ENCODE results near the gene ERC1.
"Not testable (repeated sequence)": the region's sequence is repeated elsewhere in the genome, so short reads cannot be mapped to it uniquely, and the experiment has no call there.

The ERC1 gene

DNA sequence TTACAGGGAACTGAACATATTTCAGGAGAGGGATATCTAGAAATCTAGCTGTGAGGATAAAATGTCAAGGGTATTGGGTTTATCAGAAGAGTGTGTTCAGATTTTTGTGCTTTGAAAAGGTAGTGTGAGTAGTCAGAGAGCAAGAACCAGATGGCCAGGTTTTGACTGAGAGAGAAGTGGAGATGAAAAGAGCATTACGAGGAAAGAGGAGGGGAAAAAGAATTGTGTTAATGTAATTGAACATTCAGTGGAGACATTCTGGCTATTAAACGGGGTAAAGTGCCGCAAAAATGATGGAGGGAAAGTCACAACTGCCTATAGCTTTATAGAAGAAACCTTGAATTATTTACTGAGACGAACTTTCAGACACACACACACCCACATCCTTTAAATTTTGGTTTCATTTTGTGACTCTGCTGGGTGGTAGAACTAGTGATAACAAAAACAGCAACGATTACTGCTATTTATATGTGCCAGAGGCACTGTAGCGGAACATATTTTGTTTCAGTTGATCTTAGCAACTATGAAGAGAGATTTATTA lies 213.6 kb downstream of the ERC1 start:
- Histone ChIP-seq H3K36me3 (no peaks in the 10 kb centered on the region), H3K4me3 (peak overlapping the region; percentile 62), H3K4me1 (peaks cover 54% of the 10 kb centered on the region), H3K4me2 (peak overlapping the region; percentile 88), H3K9me3 (peaks cover under 1% of the 10 kb centered on the region; the same call in 1 of the 2 replicates), H4K20me1 (no peaks in the 10 kb centered on the region), H3K27ac (peak overlapping the region; percentile 80), H3K27me3 (no peaks in the 10 kb centered on the region), H3K9ac (peak overlapping the region; percentile 79)
- no peak for TF ChIP-seq Cebpa-rat (IDR thresholded peaks at IDR 0.05)

DNA sequence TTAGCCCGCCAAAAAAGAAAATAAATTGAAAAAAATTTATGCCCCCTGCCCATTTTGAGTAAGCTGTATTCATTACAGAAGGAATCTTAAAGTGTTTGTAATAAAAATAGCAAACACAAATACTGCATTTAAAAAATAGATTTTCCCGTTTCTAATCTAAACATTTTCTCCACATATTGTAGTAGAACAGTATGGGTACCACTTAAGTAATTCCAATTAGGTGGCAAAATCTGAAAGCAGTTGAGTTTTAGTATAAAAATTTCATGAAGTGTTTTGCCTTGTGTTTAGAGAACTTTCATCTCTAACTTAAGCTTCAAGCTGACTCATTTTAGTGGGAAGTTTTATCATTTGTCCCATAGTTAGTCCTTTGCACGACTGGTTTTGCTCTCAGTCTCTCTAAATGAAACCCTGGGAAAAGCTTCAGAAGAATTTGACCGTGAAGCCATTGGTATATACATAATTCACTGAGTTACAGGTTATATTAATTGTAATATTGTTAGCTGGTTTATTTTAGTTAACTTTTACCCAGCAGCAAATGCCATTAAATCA lies 214.6 kb downstream of the ERC1 start:
- TF ChIP-seq Cebpa-rat (IDR thresholded peaks at IDR 0.05): no peak
- Histone ChIP-seq H3K4me1 (peaks cover 54% of the 10 kb centered on the region), H4K20me1 (no peaks in the 10 kb centered on the region), H3K4me3 (peak overlapping the region; percentile 62; the same call in 1 of the 2 replicates), H3K9me3 (no peaks in the 10 kb centered on the region), H3K36me3 (no peaks in the 10 kb centered on the region), H3K27me3 (no peaks in the 10 kb centered on the region), H3K9ac (peak overlapping the region; percentile 23; the same call in 1 of the 2 replicates), H3K4me2 (peak overlapping the region; percentile 88), H3K27ac (peak overlapping the region; percentile 80)

GRCh38 chr12:1206118-1206734 lies 215.2 kb downstream of the ERC1 start:
- Histone ChIP-seq H3K4me3 (no peak overlapping the region), H3K4me1 (peaks cover 54% of the 10 kb centered on the region), H3K4me2 (peak overlapping the region; percentile 88), H3K36me3 (no peaks in the 10 kb centered on the region), H3K9ac (no peak overlapping the region), H3K27me3 (no peaks in the 10 kb centered on the region), H3K9me3 (no peaks in the 10 kb centered on the region), H4K20me1 (no peaks in the 10 kb centered on the region), H3K27ac (peak overlapping the region; percentile 80; the same call in 1 of the 2 replicates)
- TF ChIP-seq Cebpa-rat (IDR thresholded peaks at IDR 0.05): no peak

GRCh38 chr12:1207276-1207675 lies 216.3 kb downstream of the ERC1 start:
- Histone ChIP-seq H3K4me1 (peaks cover 46% of the 10 kb centered on the region), H3K27ac (no peak overlapping the region)

GRCh38 chr12:1208719-1209118 lies 217.7 kb downstream of the ERC1 start:
- not testable (repeated sequence) for H3K9me3 ChIP-seq, H3K9ac ChIP-seq, H3K4me2 ChIP-seq, H3K27me3 ChIP-seq, H3K27ac ChIP-seq, H4K20me1 ChIP-seq, H3K4me3 ChIP-seq, H3K36me3 ChIP-seq
- H3K4me1 ChIP-seq: peaks cover 32% of the 10 kb centered on the region

More at GRCh38 chr12:1207276-1207675, 216.3 kb downstream of the ERC1 start:
- TF ChIP-seq Cebpa-rat (IDR thresholded peaks at IDR 0.05): no peak
- Histone ChIP-seq H3K4me2 (no peak overlapping the region), H3K9me3 (no peaks in the 10 kb centered on the region), H3K4me3 (no peak overlapping the region), H3K9ac (no peak overlapping the region), H4K20me1 (no peaks in the 10 kb centered on the region), H3K27me3 (no peaks in the 10 kb centered on the region), H3K36me3 (no peaks in the 10 kb centered on the region)

DNA sequence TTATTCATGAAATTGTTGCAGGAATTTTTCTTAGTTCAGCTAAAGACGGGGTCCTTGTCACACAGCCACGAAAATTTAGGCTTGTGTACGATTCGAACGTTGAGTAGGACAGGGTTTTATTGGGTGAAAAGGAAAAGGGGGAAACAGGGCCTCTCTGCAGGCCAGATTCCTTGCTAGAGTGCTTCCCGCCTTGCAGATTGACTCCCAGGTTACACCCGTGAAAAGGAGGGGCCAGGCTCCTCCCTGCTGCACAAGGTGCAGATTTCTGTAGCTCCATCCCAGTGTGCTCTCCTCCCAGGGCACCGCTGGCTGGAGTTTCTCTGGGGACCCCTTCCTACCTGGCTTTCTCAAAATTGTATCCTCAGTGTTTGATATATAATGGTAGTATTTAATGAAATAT lies 221.5 kb downstream of the ERC1 start:
- no peak for TF ChIP-seq Cebpa-rat (IDR thresholded peaks at IDR 0.05)
- Histone ChIP-seq H3K4me2 (no peak overlapping the region), H3K4me1 (peaks cover 7% of the 10 kb centered on the region), H3K4me3 (no peak overlapping the region), H4K20me1 (no peaks in the 10 kb centered on the region), H3K36me3 (no peaks in the 10 kb centered on the region), H3K27me3 (no peaks in the 10 kb centered on the region), H3K27ac (no peak overlapping the region), H3K9ac (no peak overlapping the region), H3K9me3 (no peaks in the 10 kb centered on the region)

DNA sequence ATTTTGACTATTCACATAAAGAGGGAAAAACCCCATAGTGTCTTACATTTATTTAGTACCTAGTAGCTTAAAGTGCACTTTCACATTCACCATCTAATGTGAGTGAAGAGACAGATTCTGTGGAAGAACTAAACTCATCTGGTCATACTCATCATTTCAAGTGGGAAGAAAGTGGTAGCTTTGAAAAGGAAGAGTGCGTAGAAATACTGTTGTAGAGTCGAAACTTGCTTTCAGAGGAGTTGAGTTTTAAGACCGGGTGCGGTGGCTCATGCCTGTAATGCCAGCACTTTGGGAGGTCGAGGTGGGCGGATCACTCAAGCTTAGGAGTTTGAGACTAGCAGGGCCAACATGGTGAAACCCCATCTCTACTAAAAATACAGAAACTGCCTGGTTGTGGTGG lies 222.2 kb downstream of the ERC1 start:
- Histone ChIP-seq H3K27ac (no peak overlapping the region), H4K20me1 (no peaks in the 10 kb centered on the region), H3K4me1 (peaks cover 11% of the 10 kb centered on the region), H3K4me2 (no peak overlapping the region), H3K9ac (no peak overlapping the region), H3K9me3 (no peaks in the 10 kb centered on the region), H3K36me3 (no peaks in the 10 kb centered on the region), H3K27me3 (no peaks in the 10 kb centered on the region), H3K4me3 (no peak overlapping the region)
- TF ChIP-seq Cebpa-rat (IDR thresholded peaks at IDR 0.05): no peak

- Histone ChIP-seq H3K4me3 (no peak overlapping the region), H3K27me3 (no peaks in the 10 kb centered on the region), H3K4me2 (no peak overlapping the region), H3K27ac (no peak overlapping the region), H3K36me3 (no peaks in the 10 kb centered on the region), H3K4me1 (peaks cover 11% of the 10 kb centered on the region), H3K9ac (no peak overlapping the region), H3K9me3 (no peaks in the 10 kb centered on the region), H4K20me1 (no peaks in the 10 kb centered on the region)
- TF ChIP-seq Cebpa-rat (IDR thresholded peaks at IDR 0.05): no peak
These were observed 222.7 kb downstream of the ERC1 start for GRCh38 chr12:1213618-1214205.

- H3K4me2 ChIP-seq: no peak overlapping the region
These were observed 225.5 kb downstream of the ERC1 start for GRCh38 chr12:1216560-1216959.

More at GRCh38 chr12:1216560-1216959, 225.5 kb downstream of the ERC1 start:
- Histone ChIP-seq H3K9me3 (no peaks in the 10 kb centered on the region), H3K4me1 (peaks cover 11% of the 10 kb centered on the region), H4K20me1 (no peaks in the 10 kb centered on the region), H3K36me3 (no peaks in the 10 kb centered on the region; the same call in 1 of the 2 replicates), H3K4me3 (no peak overlapping the region), H3K27me3 (no peaks in the 10 kb centered on the region), H3K9ac (no peak overlapping the region), H3K27ac (no peak overlapping the region)
- no peak for TF ChIP-seq Cebpa-rat (IDR thresholded peaks at IDR 0.05)
